Measurements from ENCODE around the gene AKNA.

The AKNA gene

DNA sequence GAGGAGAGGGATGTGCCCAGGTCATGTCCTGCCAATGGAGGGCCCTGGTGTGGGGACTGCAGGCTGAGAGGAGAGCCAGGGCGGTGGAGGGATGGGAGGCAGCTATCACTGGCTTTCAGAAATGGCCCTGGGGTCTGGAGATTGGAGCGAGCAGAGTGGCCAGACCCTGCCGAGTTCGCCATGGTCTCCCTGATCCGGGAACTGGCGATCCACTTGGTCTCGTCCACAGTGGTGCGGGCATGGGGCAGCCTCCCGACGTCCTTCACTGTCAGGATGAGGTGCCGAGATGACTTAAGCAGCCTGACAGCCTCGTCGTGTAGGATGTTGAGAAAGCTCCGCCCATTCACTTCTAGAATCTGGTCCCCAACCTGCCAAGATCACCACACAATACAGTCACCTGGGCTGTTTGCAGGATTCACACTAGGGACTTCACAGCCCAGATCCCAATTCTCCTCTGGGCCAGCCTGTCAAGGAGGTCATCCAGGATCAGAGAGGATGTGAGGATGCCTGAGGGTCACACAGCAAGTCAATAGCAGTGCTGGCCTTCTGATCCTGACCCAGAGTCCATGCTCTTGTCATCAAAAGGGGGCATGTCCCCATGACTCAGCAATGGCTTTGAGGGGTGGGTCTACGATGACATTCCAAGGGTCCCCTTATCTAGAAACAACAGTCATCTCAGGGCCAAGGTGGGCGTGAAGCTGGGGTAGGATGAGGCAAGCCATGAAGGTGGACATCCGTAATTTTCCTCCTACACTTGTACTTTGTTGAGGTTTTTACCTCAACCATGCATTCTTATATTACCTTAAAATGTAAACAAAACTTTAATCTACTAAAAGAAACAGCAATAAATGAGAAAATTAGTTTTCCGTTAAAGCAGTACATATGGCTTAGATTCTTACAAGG, 38.5 kb upstream of the AKNA start:
- H3K4me2 ChIP-seq (ENCODE audit: low read depth, low read length), result no peak overlapping the region
- no peak for TF ChIP-seq EZH2phosphoT487 (IDR thresholded peaks at IDR 0.05; ENCODE audit: low read length)
- TF ChIP-seq EZH2 (optimal IDR thresholded peaks at IDR 0.05; ENCODE audit: low read depth, low read length), result no peak
- TF ChIP-seq, protein P1, sequence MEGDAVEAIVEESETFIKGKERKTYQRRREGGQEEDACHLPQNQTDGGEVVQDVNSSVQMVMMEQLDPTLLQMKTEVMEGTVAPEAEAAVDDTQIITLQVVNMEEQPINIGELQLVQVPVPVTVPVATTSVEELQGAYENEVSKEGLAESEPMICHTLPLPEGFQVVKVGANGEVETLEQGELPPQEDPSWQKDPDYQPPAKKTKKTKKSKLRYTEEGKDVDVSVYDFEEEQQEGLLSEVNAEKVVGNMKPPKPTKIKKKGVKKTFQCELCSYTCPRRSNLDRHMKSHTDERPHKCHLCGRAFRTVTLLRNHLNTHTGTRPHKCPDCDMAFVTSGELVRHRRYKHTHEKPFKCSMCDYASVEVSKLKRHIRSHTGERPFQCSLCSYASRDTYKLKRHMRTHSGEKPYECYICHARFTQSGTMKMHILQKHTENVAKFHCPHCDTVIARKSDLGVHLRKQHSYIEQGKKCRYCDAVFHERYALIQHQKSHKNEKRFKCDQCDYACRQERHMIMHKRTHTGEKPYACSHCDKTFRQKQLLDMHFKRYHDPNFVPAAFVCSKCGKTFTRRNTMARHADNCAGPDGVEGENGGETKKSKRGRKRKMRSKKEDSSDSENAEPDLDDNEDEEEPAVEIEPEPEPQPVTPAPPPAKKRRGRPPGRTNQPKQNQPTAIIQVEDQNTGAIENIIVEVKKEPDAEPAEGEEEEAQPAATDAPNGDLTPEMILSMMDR (IDR thresholded peaks at IDR 0.05; ENCODE audit: low read length), result no peak
- peaks cover 15% of the 10 kb centered on the region; the same call in 1 of the 2 replicates for H3K79me2 ChIP-seq (ENCODE audit: low read length)
- no peaks in the 10 kb centered on the region for H3K27me3 ChIP-seq (replicated peaks; ENCODE audit: insufficient read depth, low read length)
- H3K9ac ChIP-seq (ENCODE audit: low read length), result no peak overlapping the region
- H3F3A ChIP-seq (ENCODE audit: insufficient read depth, low read length), result no peaks in the 10 kb centered on the region
- no peaks in the 10 kb centered on the region for H3K9me2 ChIP-seq (replicated peaks; ENCODE audit: insufficient read depth, low read length)
- H3K27ac ChIP-seq (ENCODE audit: low read length), result no peak overlapping the region
- no peaks in the 10 kb centered on the region for H4K20me1 ChIP-seq (ENCODE audit: insufficient read depth, low read length)
- no peak for DNase-seq
- H3K9me3 ChIP-seq (replicated peaks; ENCODE audit: insufficient read depth, low read length), result no peaks in the 10 kb centered on the region
- H3K4me1 ChIP-seq (ENCODE audit: low read length), result no peaks in the 10 kb centered on the region
- H3K4me3 ChIP-seq (ENCODE audit: low read length), result no peak overlapping the region
- no peaks in the 10 kb centered on the region for H3K36me3 ChIP-seq (replicated peaks; ENCODE audit: insufficient read depth, low read length)
- H2AFZ ChIP-seq (ENCODE audit: low read length), result no peak overlapping the region

DNA sequence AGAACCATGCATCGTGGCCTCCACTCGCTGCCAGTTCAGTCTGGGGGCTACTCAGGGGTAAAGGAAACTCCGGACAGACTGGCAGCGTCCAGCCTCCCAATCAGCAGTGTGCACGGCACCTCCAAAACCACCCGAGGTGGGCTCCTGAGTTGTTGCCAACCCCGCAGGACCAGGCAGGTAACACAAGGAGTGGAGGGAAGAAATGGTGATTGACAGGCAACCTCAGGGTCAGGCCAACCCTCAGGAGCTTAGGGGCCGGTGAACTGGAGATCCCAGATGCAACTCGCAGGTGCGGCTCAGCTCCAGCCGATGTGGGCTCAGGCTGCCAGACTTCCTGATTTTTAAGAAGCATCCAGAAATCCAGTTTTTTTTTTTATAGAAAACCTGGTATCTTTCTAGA, 37.3 kb upstream of the AKNA start:
- Histone ChIP-seq H3K9me2 (replicated peaks; ENCODE audit: insufficient read depth, low read length) (no peaks in the 10 kb centered on the region), H3F3A (ENCODE audit: insufficient read depth, low read length) (no peaks in the 10 kb centered on the region), H3K4me3 (ENCODE audit: low read length) (no peak overlapping the region), H2AFZ (ENCODE audit: low read length) (no peak overlapping the region), H4K20me1 (ENCODE audit: insufficient read depth, low read length) (no peaks in the 10 kb centered on the region), H3K4me2 (ENCODE audit: low read depth, low read length) (no peak overlapping the region), H3K27ac (ENCODE audit: low read length) (no peak overlapping the region), H3K9ac (ENCODE audit: low read length) (no peak overlapping the region), H3K36me3 (replicated peaks; ENCODE audit: insufficient read depth, low read length) (no peaks in the 10 kb centered on the region), H3K4me1 (ENCODE audit: low read length) (no peaks in the 10 kb centered on the region), H3K79me2 (ENCODE audit: low read length) (peaks cover 12% of the 10 kb centered on the region; the same call in 1 of the 2 replicates), H3K27me3 (replicated peaks; ENCODE audit: insufficient read depth, low read length) (no peaks in the 10 kb centered on the region), H3K9me3 (replicated peaks; ENCODE audit: insufficient read depth, low read length) (no peaks in the 10 kb centered on the region)
- DNase-seq, result no peak
- TF ChIP-seq, protein P1 (IDR thresholded peaks at IDR 0.05; ENCODE audit: low read length), result no peak
- TF ChIP-seq EZH2phosphoT487 (IDR thresholded peaks at IDR 0.05; ENCODE audit: low read length) (no peak), EZH2 (optimal IDR thresholded peaks at IDR 0.05; ENCODE audit: low read depth, low read length) (no peak)

DNA sequence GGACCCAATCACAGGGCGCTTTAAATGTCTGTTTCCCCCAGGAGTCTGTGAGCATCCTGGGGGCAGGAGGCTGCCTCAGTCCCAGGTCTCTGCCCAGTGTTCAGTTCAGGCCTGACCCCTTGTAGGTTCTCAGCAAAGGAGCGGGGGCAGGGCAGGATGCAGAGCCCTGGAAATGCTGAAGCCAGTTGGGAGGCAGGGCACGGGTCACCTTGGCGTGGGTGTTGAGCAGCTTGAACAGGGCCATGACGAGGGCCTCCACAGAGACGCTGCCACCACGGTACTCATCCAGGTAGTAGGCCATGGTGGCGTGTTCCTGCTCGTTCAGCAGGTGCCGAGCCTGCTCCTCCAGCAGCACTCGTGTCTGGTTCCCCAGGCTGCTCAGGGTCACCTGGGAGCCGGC, 36.3 kb upstream of the AKNA start:
- Histone ChIP-seq H2AFZ (ENCODE audit: low read length) (no peak overlapping the region), H4K20me1 (ENCODE audit: insufficient read depth, low read length) (no peaks in the 10 kb centered on the region), H3K4me1 (ENCODE audit: low read length) (no peaks in the 10 kb centered on the region), H3K79me2 (ENCODE audit: low read length) (0 out of 2 replicates have a peak, but pooled peaks cover 3% of the 10 kb centered on the region), H3K9me2 (replicated peaks; ENCODE audit: insufficient read depth, low read length) (no peaks in the 10 kb centered on the region), H3K27me3 (replicated peaks; ENCODE audit: insufficient read depth, low read length) (no peaks in the 10 kb centered on the region), H3K4me3 (ENCODE audit: low read length) (no peak overlapping the region), H3K9ac (ENCODE audit: low read length) (no peak overlapping the region), H3K27ac (ENCODE audit: low read length) (no peak overlapping the region), H3K36me3 (replicated peaks; ENCODE audit: insufficient read depth, low read length) (no peaks in the 10 kb centered on the region), H3F3A (ENCODE audit: insufficient read depth, low read length) (no peaks in the 10 kb centered on the region), H3K4me2 (ENCODE audit: low read depth, low read length) (no peak overlapping the region), H3K9me3 (replicated peaks; ENCODE audit: insufficient read depth, low read length) (no peaks in the 10 kb centered on the region)
- no peak for DNase-seq
- TF ChIP-seq EZH2 (optimal IDR thresholded peaks at IDR 0.05; ENCODE audit: low read depth, low read length) (no peak), EZH2phosphoT487 (IDR thresholded peaks at IDR 0.05; ENCODE audit: low read length) (no peak)
- TF ChIP-seq, protein P1 (IDR thresholded peaks at IDR 0.05; ENCODE audit: low read length), result no peak
